Gastrocnemius medialis (tissue), 4 donors: ENCODE results near the gene POLR2A. TPM values are rescaled to one million over a fixed set of nuclear protein-coding genes. Genes with fewer than 3 reads are reported as not detected.
"Not testable (repeated sequence)": the region's sequence is repeated elsewhere in the genome, so short reads cannot be mapped to it uniquely, and the experiment has no call there.

Experiments used
- ATAC-seq, 2 donors: fragments of 150-250 bp; one replicate each; pipeline ENCODE4 v1.9.1; 2016
- DNase-seq, 2 donors: peaks; one replicate each; pipeline ENCODE4 v3.0.0-alpha.2; 2019
- H3K27ac ChIP-seq, 4 donors: fragments of 200-600 bp; sonication (generic); 1 replicate in 1 of 4; 2 replicates in 3 of 4; pipeline ENCODE4 v1.5.1; 2016 to 2018; ENCODE audit warnings: mild to moderate bottlenecking in 2 of 4, moderate library complexity in 1 of 4
- H3K27me3 ChIP-seq, 3 donors: fragments of 200-600 bp; sonication (generic) in 2 of 3; 1 replicate in 1 of 3; 2 replicates in 2 of 3; pipeline versions ENCODE4 v1.5.1 to v1.6.0; 2016 to 2019; ENCODE audit warnings: mild to moderate bottlenecking in 1 of 3, moderate library complexity in 1 of 3
- H3K36me3 ChIP-seq, 2 donors: fragments of 200-600 bp; sonication (generic) in 1 of 2; one replicate each; pipeline ENCODE4 v1.5.1; 2017 to 2018
- H3K4me1 ChIP-seq, 2 donors: fragments of 200-600 bp; sonication (generic) in 1 of 2; one replicate each; pipeline ENCODE4 v1.5.1; 2016 to 2017; ENCODE audit warnings: mild to moderate bottlenecking in 2 of 2
- H3K4me3 ChIP-seq, 4 donors: fragments of 200-600 bp; sonication (generic) in 3 of 4; 1 replicate in 1 of 4; 2 replicates in 3 of 4; pipeline ENCODE4 v1.5.1; 2016 to 2019; ENCODE audit warnings: mild to moderate bottlenecking in 2 of 4
- H3K9me3 ChIP-seq, 3 donors: fragments of 200-600 bp; sonication (generic) in 2 of 3; 1 replicate in 1 of 3; 2 replicates in 2 of 3; pipeline ENCODE4 v1.5.1; 2016 to 2019
- POLR2A ChIP-seq, 2 donors: fragments of 450-650 bp; IDR thresholded peaks; one replicate each; pipeline ENCODE4 v1.6.1; 2017; ENCODE audit warnings: antibody characterized with exemption in 2 of 2, mild to moderate bottlenecking in 2 of 2, moderate library complexity in 2 of 2
- in situ Hi-C, 4 donors: fragments of 200-750 bp; cut with MboI; loops; one replicate each; pipeline versions ENCODE4 v1.15.0 to v1.8.0; 2017; ENCODE audit warnings: low sequenced_read_pairs in 4 of 4
- intact Hi-C: fragments of 100-400 bp; cut with DNase I; formaldehyde crosslinking; loops from one replicate; pipeline ENCODE4 v1.15.1; 2023; ENCODE audit warnings: low total_unique reads
- total RNA-seq, 4 donors: library from RNA; depleted of rRNA; stranded (reverse); fragments of >200 nt; gene quantifications; one replicate each; pipeline versions ENCODE4 v1.1.0 to v1.2.3, GENCODE V29; 2016
- TF ChIP-seq, protein P1 (sequence below), 5 experiments: fragments of 450-650 bp in 3 of 5; fragments of 200-600 bp in 2 of 5; sonication (generic) in 2 of 5; IDR thresholded peaks in 4 of 5; conservative IDR thresholded peaks in 1 of 5; 1 replicate in 4 of 5; 2 replicates in 1 of 5; pipeline ENCODE4 v1.5.1; 2016 to 2019; ENCODE audit warnings: antibody characterized with exemption in 5 of 5, mild to moderate bottlenecking in 3 of 5, moderate library complexity in 3 of 5

Gene POLR2A
- total RNA-seq, 4 donors from 2014 or later: 20.3 to 56.9 (median 39.3) TPM

DNA sequence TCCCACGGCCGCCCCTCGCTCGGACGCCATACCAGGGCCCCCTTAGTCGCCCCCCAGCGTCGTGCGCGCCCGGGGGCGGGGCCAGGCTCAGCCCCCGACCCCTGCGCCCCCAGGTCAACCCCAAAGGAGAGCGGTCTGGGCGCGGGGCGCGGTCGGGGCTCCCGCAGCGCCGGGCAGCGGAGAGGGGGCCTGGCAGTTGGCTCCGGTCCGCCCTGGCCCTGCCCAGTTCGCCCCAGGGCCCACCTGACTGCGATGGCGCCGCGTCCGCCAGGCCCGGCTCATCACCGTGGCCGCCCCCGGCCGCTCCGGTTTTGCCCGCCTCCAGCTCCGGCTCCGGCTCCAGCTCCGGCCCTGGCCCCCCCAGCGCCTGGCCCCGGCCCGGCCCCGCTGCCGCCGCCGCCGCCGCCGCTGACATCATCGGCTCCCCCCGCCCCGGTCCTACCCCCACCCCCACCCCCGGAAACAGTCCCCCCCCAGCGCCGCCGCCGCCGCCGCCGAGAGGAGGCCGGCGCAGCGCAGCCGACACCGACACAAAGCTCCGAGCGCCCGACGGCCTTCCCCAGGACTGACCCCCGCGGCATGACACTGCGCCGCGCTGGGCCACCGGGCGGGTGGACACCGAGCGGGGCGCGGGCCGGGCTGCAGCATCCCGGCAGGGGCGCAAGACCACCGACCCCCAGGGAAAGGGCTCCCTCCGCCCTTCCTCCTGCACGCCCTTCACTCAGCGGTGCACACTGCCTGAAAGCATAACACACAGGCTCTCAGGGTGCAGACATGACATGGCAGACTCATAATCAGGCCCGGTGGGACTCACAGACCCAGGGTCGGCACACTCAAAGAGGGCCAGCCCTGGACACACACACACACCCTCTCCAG lies 4.7 kb upstream of the POLR2A start, which contains the start of gene ZBTB4:
Gene ZBTB4, minus strand, starts transcription at position 419 of the 876 bp plus-strand sequence. CDS start 12,830 bp downstream, outside the sequence.
- Histone ChIP-seq H3K27me3 (no peaks in the 10 kb centered on the region), H3K9me3 (no peaks in the 10 kb centered on the region), H3K36me3 (no peaks in the 10 kb centered on the region), H3K27ac (peak within 1 kb of the TSS; percentile 97 to 100 (median 100)), H3K4me1 (peaks cover 53 to 71% of the 10 kb centered on the region in 2 donors), H3K4me3 (peak within 1 kb of the TSS; percentile 80 to 99 (median 93))
- intact Hi-C loops (loop anchor here (5.0 to 10.0 kb wide), 2 partner anchors 455 to 827 kb away; partner anchors contain the start of genes BCL6B, C17orf100 and MED31), in situ Hi-C loops (loop anchor here in 1 of 4 donors (5.0 kb wide), 1 partner anchor 37 kb away; no protein-coding TSS in a partner anchor)
- TF ChIP-seq, protein P1, sequence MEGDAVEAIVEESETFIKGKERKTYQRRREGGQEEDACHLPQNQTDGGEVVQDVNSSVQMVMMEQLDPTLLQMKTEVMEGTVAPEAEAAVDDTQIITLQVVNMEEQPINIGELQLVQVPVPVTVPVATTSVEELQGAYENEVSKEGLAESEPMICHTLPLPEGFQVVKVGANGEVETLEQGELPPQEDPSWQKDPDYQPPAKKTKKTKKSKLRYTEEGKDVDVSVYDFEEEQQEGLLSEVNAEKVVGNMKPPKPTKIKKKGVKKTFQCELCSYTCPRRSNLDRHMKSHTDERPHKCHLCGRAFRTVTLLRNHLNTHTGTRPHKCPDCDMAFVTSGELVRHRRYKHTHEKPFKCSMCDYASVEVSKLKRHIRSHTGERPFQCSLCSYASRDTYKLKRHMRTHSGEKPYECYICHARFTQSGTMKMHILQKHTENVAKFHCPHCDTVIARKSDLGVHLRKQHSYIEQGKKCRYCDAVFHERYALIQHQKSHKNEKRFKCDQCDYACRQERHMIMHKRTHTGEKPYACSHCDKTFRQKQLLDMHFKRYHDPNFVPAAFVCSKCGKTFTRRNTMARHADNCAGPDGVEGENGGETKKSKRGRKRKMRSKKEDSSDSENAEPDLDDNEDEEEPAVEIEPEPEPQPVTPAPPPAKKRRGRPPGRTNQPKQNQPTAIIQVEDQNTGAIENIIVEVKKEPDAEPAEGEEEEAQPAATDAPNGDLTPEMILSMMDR (IDR thresholded peaks at IDR 0.05 in 4 of 5, conservative IDR thresholded peaks at IDR 0.05 in 1 of 5): no peak
- peak; percentile 77 to 85 for TF ChIP-seq POLR2A (IDR thresholded peaks at IDR 0.05)
- ATAC-seq: peak; percentile 5 to 6
- DNase-seq: peak; percentile 32 to 53

DNA sequence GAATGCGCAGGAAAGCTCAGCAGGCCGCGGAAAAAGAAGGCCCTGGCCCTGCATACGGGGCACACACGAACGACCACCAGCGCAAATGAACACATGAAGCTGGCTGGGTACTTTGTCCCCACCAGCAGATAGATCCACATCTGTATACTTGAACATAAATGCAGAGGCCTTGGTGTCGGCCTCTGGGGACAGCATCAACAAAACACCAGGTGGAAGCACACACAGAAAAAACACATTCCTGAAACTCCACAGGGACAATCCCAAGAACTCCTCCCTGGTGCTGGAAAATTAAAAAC lies 4.1 kb upstream of the POLR2A start:
- intact Hi-C loops: loop anchor here (5.0 to 10.0 kb wide), 2 partner anchors 455 to 828 kb away; partner anchors contain the start of genes BCL6B, C17orf100 and MED31

DNA sequence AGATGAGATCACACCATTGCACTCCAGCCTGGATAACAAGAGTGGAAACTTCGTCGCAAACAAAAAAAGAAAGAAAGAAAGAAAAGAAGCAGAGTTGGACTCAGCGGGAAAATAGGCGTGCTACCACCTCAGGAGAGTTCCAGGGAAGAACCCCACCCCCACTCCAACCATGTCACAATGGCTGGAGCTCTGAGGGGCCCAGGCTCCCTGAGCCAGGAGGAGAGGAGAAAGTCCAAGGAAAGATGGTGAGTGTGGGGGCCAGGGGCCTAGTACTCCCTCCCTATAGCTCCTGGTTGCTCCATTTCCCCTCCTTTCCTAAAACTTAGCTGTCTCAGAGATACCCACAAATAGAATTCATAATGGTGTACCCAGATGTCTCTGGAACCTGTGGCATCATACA lies 2.9 kb upstream of the POLR2A start, which contains the start of gene SLC35G6:
Gene SLC35G6, plus strand, starts transcription at position 172 of the 400 bp plus-strand sequence. Its CDS starts 71 bp downstream, at position 243.
- H3K9me3 ChIP-seq, H3K27me3 ChIP-seq, DNase-seq, H3K36me3 ChIP-seq, in situ Hi-C loops, ATAC-seq: not testable (repeated sequence)
- intact Hi-C loops: loop anchor here (5.0 to 10.0 kb wide), 2 partner anchors 456 to 829 kb away; partner anchors contain the start of genes BCL6B, C17orf100 and MED31
- H3K27ac ChIP-seq: peak within 1 kb of the TSS; percentile 100
- H3K4me3 ChIP-seq: peak within 1 kb of the TSS in 3 of 4 donors; percentile 80 to 99 (median 93)
- peaks cover 46 to 69% of the 10 kb centered on the region in 2 donors for H3K4me1 ChIP-seq

More for the DNA sequence above, 4.1 kb upstream of the POLR2A start:
- peaks cover 48 to 67% of the 10 kb centered on the region in 2 donors for H3K4me1 ChIP-seq
- peak overlapping the region; percentile 80 to 99 (median 93) for H3K4me3 ChIP-seq
- ATAC-seq (no peak), DNase-seq (no peak)
- no peaks in the 10 kb centered on the region for H3K9me3 ChIP-seq
- H3K27ac ChIP-seq: peak overlapping the region; percentile 97 to 100 (median 100)
- no peak for TF ChIP-seq POLR2A (IDR thresholded peaks at IDR 0.05)
- TF ChIP-seq, protein P1 (IDR thresholded peaks at IDR 0.05 in 4 of 5, conservative IDR thresholded peaks at IDR 0.05 in 1 of 5): no peak
- H3K27me3 ChIP-seq: no peaks in the 10 kb centered on the region
- no peaks in the 10 kb centered on the region for H3K36me3 ChIP-seq
- in situ Hi-C loops: no loop called here

DNA sequence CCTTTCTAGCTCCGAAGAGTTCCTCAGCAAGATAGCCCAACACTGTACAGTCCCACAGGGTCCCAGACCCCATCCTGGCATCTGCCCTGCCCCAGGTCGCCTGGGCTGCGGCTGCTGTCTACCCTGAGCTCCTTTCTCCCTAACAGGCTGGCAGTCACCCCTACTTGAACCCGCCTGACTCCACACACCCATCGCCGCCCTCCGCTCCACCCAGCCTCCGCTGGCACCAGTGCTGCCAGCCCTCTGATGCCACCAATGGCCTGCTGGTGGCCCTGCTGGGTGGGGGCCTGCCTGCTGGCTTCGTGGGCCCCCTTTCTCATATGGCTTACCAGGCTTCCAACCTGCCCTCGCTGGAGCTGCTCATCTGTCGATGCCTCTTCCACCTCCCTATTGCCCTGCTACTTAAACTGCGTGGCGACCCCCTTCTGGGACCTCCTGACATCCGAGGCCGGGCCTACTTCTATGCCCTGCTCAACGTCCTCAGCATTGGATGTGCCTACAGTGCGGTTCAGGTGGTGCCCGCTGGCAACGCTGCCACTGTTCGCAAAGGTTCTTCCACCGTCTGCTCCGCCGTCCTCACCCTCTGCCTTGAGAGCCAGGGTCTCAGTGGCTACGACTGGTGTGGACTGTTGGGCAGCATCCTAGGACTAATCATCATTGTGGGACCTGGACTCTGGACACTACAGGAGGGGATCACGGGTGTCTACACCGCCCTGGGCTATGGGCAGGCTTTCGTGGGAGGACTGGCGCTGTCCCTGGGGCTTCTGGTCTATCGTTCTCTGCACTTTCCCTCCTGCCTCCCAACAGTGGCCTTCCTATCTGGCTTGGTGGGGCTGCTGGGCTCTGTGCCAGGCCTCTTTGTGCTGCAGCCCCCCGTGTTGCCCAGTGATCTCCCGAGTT lies 2.1 kb upstream of the POLR2A start:
- H3K27me3 ChIP-seq, H3K36me3 ChIP-seq, ATAC-seq, DNase-seq, H3K9me3 ChIP-seq, in situ Hi-C loops: not testable (repeated sequence)
- intact Hi-C loops: loop anchor here (2.0 to 10.0 kb wide), 4 partner anchors 233 to 830 kb away; partner anchors contain the start of genes BCL6B, C17orf100 and MED31
- H3K4me1 ChIP-seq: peaks cover 46 to 69% of the 10 kb centered on the region in 2 donors
- peak overlapping the region; percentile 100 for H3K27ac ChIP-seq
- peak overlapping the region in 1 of 4 donors; percentile 84 for H3K4me3 ChIP-seq

DNA sequence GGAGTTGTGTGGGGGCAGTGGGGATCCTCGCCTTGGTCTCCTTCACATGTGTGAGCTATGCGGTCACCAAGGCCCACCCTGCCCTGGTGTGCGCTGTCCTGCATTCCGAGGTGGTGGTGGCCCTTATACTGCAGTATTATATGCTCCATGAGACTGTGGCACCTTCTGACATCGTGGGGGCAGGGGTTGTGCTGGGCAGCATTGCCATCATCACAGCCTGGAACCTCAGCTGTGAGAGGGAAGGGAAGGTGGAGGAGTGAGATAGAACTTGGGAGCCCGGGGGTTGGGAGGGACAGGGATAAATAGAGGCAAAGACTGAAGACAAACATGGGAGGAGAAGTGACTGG lies 1.5 kb upstream of the POLR2A start:
- intact Hi-C loops: loop anchor here (2.0 to 10.0 kb wide), 4 partner anchors 234 to 830 kb away; partner anchors contain the start of genes BCL6B, C17orf100 and MED31
- H3K36me3 ChIP-seq, ATAC-seq, H3K27me3 ChIP-seq, DNase-seq, H3K9me3 ChIP-seq, in situ Hi-C loops: not testable (repeated sequence)
- H3K4me1 ChIP-seq: peaks cover 46 to 69% of the 10 kb centered on the region in 2 donors
- peak overlapping the region; percentile 82 to 90 (median 86) for H3K4me3 ChIP-seq
- H3K27ac ChIP-seq: peak overlapping the region; percentile 100
